OCI-LY3 (cell line): ENCODE results near the gene CARD11.

Source experiments
- H2AFZ ChIP-seq: fragments of 200-600, 300-600 bp; shearing (Covaris generic); 2 replicates; pipeline ENCODE4 v1.6.0; 2014; ENCODE audit warnings: antibody characterized with exemption, low read depth, low read length
- H3K27ac ChIP-seq: fragments of 200-600, 300-600 bp; sonication (generic); 2 replicates; pipeline ENCODE4 v1.5.1; 2014; ENCODE audit warnings: mild to moderate bottlenecking, low read length, moderate library complexity, mixed read lengths
- H3K27me3 ChIP-seq: fragments of 200-600, 300-600 bp; sonication (generic); 2 replicates; pipeline ENCODE4 v1.6.1; 2014; ENCODE audit warnings: low read depth, low read length, mixed read lengths
- H3K36me3 ChIP-seq: fragments of 200-600, 300-600 bp; sonication (generic); replicated peaks from 2 replicates; pipeline ENCODE3; 2014; ENCODE audit warnings: low read depth, low read length, mixed read lengths
- H3K4me1 ChIP-seq: fragments of 300-600, 200-600 bp; sonication (generic); 2 replicates; pipeline ENCODE4 v1.6.1; 2014; ENCODE audit warnings: low read length, mixed read lengths
- H3K4me2 ChIP-seq: fragments of 200-600, 300-600 bp; sonication (generic); 2 replicates; pipeline ENCODE4 v1.6.1; 2014; ENCODE audit warnings: low read length, mixed read lengths
- H3K4me3 ChIP-seq: fragments of 300-600, 200-600 bp; sonication (generic); 2 replicates; pipeline ENCODE4 v1.5.1; 2014; ENCODE audit warnings: antibody characterized with exemption, mild to moderate bottlenecking, low read length, moderate library complexity
- H3K79me2 ChIP-seq: fragments of 300-600, 200-600 bp; shearing (Covaris generic); 2 replicates; pipeline ENCODE4 v1.6.1; 2014; ENCODE audit warnings: mild to moderate bottlenecking, low read length, mixed read lengths
- H3K9ac ChIP-seq: fragments of 300-600, 200-600 bp; shearing (Covaris generic); 2 replicates; pipeline ENCODE4 v1.6.0; 2014; ENCODE audit warnings: mild to moderate bottlenecking, low read length, moderate library complexity
- H3K9me3 ChIP-seq: fragments of 200-600, 300-600 bp; shearing (Covaris generic); 2 replicates; pipeline ENCODE4 v1.6.1; 2014; ENCODE audit warnings: low read length, mixed read lengths; ENCODE audit not compliant: insufficient read depth
- H4K20me1 ChIP-seq: fragments of 200-600, 300-600 bp; sonication (generic); 2 replicates; pipeline ENCODE4 v1.6.1; 2016; ENCODE audit warnings: low read length, mixed read lengths; ENCODE audit not compliant: insufficient read depth
- EZH2phosphoT487 ChIP-seq: fragments of 200-600 bp; shearing (Covaris generic); IDR thresholded peaks from 2 replicates; pipeline ENCODE4 v1.6.1; 2018; ENCODE audit warnings: antibody characterized with exemption, mixed run types, low read depth
- TF ChIP-seq, protein P1 (sequence below): fragments of 200-600, 300-600 bp; sonication (generic); IDR thresholded peaks from 2 replicates; pipeline ENCODE4 v1.5.1; 2014; ENCODE audit warnings: antibody characterized with exemption, low read length, low read depth

Gene CARD11

DNA sequence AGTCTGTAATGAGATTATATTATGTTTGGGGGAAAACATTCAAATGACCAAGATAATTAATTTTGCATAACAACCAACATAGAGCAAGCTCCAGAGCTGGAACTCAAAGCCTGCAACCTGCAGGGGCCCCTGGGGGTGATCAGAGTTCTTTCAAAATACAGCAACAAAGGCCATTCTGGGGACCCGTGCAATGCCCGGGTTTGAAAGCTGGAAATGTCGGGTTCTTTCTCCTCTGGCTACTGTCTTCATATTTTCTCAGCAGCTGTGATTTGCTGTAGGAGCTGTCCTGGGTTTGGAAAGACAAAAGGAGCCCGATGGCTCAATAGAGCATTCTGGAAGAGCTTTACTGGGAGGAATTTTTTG is 30.8 kb upstream of the CARD11 start:
- no peak overlapping the region for H3K4me3 ChIP-seq
- no peak overlapping the region for H2AFZ ChIP-seq
- H3K27me3 ChIP-seq: no peaks in the 10 kb centered on the region
- no peaks in the 10 kb centered on the region for H3K4me1 ChIP-seq
- H3K36me3 ChIP-seq: no peaks in the 10 kb centered on the region
- no peak overlapping the region for H3K9ac ChIP-seq
- no peak overlapping the region for H3K27ac ChIP-seq
- H3K9me3 ChIP-seq: no peaks in the 10 kb centered on the region
- TF ChIP-seq EZH2phosphoT487: no peak
- TF ChIP-seq, protein P1, sequence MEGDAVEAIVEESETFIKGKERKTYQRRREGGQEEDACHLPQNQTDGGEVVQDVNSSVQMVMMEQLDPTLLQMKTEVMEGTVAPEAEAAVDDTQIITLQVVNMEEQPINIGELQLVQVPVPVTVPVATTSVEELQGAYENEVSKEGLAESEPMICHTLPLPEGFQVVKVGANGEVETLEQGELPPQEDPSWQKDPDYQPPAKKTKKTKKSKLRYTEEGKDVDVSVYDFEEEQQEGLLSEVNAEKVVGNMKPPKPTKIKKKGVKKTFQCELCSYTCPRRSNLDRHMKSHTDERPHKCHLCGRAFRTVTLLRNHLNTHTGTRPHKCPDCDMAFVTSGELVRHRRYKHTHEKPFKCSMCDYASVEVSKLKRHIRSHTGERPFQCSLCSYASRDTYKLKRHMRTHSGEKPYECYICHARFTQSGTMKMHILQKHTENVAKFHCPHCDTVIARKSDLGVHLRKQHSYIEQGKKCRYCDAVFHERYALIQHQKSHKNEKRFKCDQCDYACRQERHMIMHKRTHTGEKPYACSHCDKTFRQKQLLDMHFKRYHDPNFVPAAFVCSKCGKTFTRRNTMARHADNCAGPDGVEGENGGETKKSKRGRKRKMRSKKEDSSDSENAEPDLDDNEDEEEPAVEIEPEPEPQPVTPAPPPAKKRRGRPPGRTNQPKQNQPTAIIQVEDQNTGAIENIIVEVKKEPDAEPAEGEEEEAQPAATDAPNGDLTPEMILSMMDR: no peak
- H3K4me2 ChIP-seq: no peak overlapping the region
- no peaks in the 10 kb centered on the region for H3K79me2 ChIP-seq
- no peaks in the 10 kb centered on the region for H4K20me1 ChIP-seq

DNA sequence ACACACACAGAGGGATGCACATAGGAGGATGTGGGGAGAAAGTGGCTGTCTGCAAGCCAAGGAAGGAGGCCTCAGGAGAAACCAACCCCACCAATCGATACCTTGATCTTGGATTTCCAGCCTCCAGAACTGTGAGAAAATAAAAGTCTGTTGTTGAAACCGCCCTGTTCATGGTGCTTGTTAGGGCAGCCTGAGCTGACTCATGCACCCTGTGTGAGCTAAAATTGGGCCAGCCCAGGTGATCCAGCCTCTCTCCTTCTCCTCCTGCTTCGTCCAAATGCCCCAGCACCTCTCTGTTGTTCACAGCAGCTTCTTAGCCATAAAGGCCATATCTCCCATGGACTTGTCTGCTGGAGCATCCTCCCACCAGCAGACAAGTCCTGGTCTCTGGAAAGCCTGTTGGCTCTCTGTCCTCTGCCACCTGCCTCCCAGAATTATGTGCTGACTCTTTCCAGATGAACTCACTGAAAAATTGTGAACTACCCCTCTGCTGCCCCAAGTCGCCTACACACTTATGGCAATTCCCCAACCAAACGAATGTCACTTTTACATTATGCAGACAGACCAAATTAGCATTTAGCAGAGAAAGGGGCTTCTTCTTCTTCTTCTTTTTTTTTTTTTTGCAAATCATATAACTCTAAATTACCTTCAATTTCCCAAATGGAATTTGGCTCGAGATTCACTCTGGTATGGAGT is 30.2 kb upstream of the CARD11 start:
- Histone ChIP-seq H3K27me3 (no peaks in the 10 kb centered on the region), H3K36me3 (no peaks in the 10 kb centered on the region), H3K4me3 (no peak overlapping the region), H3K4me2 (no peak overlapping the region), H3K9ac (no peak overlapping the region), H2AFZ (no peak overlapping the region), H3K27ac (no peak overlapping the region), H4K20me1 (no peaks in the 10 kb centered on the region), H3K79me2 (no peaks in the 10 kb centered on the region), H3K4me1 (no peaks in the 10 kb centered on the region), H3K9me3 (no peaks in the 10 kb centered on the region)
- TF ChIP-seq, protein P1: no peak
- no peak for TF ChIP-seq EZH2phosphoT487

DNA sequence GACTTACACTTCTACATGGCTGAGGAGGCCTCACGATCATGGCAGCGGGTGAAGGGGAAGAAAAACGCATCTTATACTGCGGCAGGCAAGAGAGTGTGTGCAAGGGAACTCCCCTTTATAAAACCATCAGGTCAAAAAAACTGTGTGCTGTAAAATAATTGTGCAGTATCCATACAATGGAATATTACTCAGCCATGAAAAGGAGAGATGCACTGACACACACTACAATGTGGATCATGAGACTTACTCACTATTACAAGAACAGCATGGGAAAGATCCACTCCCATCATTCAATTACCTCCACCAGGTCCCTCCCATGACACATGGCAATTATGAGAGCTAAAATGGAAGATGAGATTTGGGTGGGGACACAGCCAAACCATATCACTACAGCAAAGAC is 27.2 kb upstream of the CARD11 start:
- TF ChIP-seq, protein P1: no peak
- TF ChIP-seq EZH2phosphoT487: no peak
- Histone ChIP-seq H3K27ac (no peak overlapping the region), H3K9me3 (no peaks in the 10 kb centered on the region), H3K9ac (no peak overlapping the region), H3K79me2 (no peaks in the 10 kb centered on the region), H2AFZ (no peak overlapping the region), H3K36me3 (no peaks in the 10 kb centered on the region), H3K4me2 (no peak overlapping the region), H4K20me1 (no peaks in the 10 kb centered on the region), H3K27me3 (no peaks in the 10 kb centered on the region), H3K4me3 (no peak overlapping the region), H3K4me1 (no peaks in the 10 kb centered on the region)

DNA sequence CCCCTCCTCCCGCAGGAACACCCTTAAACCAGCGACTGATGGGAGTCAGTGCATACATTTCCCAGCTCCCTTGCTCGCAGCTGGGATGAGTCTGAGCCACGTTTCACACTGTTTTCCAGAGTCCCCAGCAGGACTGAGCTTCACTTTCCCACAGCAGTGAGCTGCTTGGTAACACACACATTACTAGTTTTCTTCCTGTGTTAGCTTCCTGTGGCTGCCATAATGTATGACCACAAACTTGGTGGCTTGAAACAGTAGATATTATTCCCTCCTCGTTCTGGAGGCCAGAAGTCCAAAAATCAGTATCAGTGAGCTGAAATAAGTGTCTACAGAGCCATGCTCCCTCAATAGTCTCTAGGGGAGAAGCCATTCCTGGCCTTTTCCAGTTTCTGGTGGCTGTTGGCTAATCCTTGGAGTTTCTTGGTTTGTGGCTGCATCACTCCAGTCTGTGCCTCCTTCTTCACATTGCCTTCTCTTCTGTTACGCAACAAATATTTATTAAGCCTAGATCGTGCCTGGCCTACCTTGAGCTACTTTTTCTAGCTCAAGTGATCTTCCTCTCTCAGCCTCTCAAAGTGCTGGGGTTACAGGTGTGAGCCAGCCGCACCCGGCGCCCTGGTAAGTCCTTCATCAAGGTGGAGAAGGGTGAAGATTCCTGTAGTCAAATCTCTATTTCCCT is 26.2 kb upstream of the CARD11 start:
- Histone ChIP-seq H3K4me1 (no peaks in the 10 kb centered on the region), H3K4me2 (no peak overlapping the region), H3K36me3 (no peaks in the 10 kb centered on the region), H3K79me2 (no peaks in the 10 kb centered on the region), H4K20me1 (no peaks in the 10 kb centered on the region), H3K27ac (no peak overlapping the region), H3K27me3 (no peaks in the 10 kb centered on the region), H3K9ac (no peak overlapping the region), H2AFZ (no peak overlapping the region), H3K4me3 (no peak overlapping the region), H3K9me3 (no peaks in the 10 kb centered on the region)
- TF ChIP-seq, protein P1: no peak
- no peak for TF ChIP-seq EZH2phosphoT487
